Measurements from ENCODE around the gene TAS1R3.

The TAS1R3 gene

DNA sequence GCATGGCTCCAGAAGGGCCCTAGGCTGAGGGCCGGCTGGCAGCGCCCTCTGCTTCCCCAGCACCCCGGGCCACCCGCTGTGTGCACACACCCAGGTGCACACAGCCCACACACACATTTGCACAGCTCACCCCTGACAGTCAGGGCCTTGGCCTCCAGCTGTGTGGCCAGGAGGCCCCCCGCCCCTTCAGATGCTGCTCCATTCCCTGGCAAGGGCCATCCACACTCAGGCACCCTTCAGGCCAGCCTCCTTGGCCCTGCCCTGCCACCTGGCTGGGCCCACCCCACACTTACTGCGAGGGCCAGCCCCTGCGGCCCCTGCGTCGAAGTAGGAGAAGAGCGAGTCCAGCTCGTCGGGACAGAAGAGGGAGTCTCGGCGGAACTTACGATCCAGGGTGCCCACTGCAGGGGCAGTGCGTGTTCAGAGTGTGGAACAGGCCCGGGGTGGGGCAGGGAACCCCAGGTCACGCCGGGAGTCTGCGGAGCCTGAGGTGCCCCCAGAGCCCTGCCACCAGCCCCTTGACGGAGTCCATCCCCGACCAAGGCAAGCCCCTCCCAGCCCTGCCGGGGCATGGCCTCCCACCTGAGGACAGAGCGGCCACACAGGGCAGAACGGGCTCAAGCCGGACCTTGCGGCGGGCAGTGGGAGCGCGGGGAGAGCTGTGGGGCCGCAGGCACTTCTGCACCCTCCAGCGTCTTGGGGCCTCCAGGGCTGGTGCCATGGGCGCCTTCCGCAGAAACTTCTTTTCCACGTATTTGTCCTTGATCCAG is 35.7 kb upstream of the TAS1R3 start:
- DNase-seq, result no peak

DNA sequence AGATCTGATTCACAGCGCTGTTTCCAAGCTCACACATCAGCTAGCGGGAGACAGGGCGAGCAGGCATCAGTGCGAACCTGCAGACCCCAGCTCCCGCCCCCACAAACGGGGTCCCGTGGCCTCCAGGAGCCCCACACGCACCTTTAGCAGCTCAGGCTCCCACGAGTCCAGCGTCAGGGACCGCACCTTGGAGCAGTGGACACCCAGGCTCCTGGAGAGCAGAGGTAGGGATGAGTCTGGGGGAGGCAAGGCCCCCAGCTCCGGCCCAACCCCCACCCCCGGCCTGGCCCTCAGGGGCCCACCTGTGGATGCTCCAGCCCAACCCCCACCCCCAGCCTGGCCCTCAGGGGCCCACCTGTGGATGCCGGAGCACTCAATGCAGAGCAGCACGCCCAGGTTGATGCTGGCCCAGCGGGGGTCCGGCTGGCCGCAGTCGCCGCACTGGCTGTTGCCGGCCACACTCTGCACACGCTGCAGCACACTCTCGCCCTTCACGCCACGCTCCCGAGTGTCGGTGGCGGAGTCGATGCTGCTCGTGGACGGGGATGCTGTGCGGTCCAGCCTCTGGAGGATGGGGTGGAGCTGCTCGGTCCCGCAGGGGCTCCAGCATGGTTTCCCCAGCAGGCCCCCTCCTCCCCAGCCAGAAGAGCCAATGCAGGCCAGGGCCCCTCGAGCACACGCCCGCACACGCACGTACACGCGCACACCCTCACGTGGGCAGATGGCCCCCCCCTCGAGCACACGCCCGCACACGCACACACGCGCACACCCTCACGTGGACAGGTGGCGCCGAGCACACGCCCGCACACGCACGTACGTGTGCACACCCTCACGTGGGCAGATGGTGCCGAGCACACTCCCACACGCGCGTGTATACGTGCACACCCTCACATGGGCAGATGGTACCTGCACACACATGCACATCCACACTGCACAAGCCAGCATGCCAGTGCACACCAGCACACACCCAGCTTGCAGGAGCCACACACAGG is 34.7 kb upstream of the TAS1R3 start:
- DNase-seq, result no peak

DNA sequence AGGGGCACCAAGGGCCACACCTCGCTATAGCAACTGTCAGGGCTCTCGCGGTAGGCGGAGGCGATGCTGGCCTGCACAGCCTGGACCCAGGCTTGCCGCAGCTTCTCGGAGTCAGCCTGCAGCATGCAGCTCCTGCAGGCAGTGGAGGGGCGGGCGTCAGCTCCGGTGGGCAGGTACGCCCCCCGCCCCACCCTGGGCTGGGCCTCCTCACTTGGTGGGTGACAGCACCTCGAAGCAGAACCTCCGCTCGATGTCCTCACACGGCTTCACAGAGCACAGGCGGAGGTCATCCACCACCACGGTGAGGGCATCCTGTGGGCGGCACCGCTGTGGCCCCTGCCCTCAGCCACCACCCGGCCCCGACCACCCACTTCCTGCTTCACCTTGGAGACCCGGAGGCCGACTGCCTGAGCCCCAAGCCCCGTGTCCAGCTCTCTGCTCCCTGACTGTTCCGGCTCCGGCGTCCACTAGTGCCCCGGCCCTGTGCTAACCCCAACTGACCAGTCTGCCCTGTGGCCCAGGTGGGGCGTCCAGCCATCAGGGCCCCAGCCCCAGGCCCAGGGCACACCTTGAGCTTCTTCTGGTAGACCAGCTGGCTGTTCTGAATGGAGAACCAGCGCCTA is 33.2 kb upstream of the TAS1R3 start:
- DNase-seq, result no peak

DNA sequence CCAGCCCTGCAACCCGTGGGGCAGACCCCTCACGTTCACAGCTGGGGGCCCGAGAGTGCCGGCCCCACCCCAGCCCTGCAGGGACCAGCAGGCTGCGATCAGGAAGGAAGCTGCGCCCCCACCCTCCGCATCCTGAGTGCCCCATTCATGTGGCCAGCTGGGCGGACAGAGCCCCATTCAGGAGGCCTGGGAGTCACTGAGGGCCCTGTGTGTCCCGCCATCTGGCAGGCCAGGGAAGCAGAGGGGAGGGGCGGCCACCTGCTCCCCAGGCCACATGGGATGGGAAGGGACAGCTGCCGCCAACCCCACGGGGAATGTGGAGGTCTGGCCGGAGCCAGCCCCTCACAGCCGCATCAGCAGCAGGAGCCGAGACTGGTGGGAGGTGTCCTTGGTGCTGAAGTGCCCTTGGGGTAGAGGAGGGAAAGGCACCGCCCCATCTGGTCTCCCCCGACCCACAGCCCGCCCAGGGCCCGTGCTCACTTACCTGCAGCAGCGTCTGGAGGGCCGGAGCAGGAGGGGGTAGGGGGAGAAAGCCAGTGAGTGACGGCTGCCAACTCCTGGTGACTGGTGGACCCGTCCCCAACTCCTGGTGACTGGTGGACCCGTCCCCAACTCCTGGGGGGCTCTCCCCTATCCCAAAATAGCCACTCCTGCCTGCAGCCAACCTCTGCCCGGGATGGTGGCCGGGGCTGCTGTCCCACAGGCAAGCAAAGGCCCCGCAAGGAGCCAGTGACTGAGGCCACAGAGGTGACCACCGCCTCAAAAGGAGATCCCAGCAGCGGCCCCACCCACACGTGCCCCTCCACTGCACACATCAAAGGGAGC is 32.0 kb upstream of the TAS1R3 start:
- no peak for DNase-seq

DNA sequence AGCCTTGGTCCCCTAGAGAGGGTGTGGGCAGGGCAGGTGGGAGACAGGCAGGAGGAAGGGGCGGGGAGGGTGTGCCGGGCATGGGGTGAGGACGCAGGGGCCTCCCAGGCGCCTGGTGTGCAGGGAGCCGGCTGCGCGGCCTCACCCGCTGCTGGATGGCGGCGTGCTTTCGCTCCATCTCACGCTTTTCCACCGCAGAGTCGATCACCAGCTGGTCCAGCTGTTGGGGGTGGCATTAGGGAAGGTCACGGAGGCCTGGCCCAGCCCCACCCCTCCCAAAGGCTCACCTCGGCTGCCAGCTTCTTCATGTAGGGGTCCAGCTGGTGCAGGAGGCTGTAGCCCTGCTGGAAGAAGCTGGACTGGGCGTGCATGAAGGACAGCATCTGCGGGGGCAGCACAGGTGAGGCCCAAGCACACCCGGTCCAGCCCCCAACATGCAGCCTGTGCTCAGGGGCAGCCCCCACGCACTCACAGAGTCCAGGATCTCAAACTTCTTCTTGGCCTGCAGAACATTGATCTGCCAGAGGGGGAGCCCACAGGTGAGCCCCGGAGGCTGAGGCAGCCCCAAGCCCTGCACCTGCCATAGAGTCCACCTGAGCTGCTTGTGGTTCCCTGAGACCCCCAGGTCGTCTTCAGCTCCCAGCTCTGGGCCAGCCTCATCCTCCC is 31.3 kb upstream of the TAS1R3 start:
- no peak for DNase-seq

DNA sequence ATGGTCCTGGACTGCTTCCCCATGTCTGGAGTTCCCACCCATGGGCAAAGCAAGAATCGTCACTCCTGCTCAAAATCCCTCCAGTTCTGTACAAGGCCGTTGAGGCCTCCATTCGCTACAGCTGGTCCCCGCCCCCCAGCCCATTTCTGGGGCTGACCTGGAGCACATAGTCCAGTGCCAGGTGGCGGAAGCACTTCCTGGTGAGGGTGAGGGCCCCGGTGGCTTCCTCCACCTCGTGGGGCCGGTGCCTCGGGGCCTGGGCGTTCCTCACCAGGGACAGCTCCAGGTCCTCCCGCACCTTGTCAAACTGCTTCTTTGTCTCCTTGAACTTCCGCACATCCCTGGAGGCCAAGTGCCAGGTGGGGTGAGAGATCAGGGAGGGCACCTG is 30.7 kb upstream of the TAS1R3 start:
- DNase-seq, result no peak

DNA sequence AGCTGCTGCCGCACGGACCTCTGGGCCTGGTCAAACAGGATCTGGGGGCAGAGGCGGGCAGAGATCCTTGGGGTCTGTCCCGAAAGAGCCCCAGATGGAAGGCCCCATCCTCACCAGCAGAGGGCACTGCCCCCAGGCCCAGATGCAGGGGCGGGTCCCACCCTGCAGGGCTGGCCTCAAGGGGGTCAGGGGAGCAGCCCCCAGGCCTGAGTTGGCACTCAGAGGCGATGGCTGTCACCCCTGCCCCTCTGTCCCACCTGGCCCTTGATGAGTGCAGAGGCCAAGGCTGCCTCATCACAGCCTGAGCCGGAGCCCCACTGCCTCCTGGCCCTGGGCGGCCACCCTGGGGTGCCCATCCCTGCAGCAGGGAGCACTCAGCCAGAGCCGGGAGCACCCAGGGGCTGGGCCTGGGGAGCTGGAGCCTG is 29.1 kb upstream of the TAS1R3 start:
- DNase-seq, result no peak

DNA sequence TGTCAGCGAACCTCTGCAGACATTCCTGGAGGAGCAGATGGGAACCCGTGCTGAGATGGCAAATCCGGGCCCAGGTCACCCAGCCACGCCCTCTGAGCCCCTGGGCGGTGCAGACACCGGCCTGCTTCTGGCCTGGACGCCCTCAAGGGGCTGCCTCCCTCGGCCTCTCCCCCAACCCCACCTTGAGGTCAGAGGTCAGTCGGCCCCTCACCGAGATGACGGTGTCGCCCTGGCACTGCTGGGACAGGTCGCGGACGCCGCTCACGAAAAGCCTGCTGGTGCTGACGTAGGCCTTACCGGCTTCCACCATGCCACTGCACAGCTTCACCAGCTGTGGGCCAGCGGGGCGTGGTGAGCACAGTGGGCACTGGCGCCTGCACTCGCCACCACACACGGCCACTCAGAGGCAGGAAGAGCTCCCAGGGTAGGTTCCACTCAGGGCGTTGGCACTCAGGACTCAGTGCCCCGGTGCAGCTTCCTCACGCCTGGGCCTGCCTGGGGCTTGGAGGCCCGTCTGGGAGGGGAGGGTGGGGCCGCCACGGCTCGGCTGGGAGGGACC is 28.1 kb upstream of the TAS1R3 start:
- no peak for DNase-seq

DNA sequence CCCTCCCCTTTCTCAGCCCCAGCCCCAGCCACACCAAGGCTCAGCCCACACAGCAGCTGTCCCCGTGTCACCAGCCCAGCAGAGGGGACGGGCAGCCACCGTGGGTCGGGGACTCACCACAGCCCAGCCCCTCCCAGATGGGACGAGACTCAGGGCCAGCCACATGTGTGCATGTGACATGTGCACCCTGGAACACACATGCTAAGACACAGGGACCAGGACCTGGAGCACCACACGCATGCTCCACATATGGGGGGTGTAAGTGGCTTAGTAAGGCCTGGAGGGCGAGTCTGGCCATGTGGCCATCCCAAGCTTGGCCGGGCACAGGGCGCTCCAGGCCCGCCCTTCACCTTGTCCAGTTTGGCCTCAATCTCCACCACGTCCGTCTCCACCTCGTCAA is 27.3 kb upstream of the TAS1R3 start:
- DNase-seq, result no peak

DNA sequence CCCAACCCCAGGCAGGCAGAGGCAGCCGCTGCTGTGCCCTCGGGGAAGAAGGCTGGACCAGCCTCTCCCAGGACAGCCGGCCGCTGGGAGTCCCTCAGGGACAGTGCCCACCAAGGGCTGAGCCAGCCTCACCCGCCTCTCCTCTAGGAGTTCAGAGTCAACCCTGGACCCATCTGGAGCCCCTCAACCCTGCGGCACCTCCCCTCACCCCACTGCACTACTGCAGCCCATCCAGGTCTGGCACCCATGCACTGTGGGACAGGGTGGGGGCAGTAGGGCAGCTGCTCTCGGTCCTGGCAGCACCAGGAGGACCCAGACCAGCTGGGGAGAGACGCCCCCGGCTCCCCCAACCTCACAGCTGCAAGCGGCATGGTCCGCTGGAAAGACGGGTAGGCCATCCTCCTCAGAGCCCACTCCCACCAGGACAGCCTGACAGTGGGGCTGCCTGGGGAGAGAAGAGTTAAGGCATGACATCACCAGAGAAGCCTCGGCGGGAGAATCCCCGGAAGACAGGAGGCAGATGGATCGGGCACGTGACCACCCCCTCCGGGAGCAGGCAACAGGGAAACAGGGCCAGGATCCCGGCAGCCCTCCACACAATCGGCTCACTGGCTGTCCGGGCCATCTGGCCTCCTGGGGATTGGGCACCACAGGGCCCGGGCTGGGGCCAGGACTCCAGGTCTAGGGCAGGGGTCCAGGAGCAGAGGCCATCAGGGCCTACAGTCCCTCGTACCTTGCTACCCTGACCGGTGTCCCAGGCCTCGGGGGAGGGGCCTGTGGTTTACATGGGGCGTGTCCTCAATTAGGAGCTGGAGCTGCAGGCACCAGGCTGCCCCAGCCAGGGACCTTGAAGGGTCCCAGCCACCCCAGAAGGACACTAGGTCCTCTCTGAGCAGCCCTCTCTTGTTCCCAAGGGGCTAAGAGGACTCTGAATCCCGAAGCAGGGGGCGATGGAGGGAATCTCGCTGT is 26.5 kb upstream of the TAS1R3 start:
- peak; percentile 41 for DNase-seq

DNA sequence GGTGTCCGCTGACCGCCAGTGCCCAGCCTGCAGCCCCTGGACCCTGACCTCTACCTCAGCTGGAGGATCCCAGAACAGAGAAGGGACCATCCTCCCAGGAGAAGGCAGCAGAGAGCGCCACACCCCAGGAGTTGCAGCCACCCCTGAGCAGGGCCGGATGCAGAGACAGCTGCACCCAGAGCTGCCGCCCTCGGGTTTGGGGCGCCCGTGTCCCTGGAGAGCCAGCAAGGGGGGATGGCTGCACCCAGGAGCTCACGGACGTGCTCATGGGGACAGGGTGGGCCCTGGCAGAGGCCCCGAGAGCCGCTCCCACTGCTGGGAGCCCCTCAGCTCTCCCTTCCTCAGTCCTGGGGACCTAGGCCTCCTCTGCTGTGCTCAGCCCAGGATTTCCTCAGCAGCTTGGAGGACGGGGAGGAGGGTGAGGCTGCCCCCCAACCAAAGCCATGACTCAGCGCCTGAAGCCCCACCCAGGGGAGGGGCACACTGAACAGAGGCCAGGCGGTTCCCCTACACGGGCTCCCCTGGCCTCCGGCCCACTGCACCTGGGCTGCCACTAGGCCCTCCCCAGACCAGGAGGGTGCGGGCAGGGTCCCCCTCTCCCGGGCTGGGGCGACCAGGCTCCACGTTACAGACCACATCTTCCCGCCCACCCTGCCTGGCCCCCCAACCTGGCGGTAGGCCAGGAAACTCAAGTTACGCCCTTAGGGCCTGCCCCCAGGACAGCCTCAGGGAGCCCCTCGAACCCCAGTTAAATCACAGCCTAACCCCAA is 25.6 kb upstream of the TAS1R3 start:
- DNase-seq, result peak; percentile 16

DNA sequence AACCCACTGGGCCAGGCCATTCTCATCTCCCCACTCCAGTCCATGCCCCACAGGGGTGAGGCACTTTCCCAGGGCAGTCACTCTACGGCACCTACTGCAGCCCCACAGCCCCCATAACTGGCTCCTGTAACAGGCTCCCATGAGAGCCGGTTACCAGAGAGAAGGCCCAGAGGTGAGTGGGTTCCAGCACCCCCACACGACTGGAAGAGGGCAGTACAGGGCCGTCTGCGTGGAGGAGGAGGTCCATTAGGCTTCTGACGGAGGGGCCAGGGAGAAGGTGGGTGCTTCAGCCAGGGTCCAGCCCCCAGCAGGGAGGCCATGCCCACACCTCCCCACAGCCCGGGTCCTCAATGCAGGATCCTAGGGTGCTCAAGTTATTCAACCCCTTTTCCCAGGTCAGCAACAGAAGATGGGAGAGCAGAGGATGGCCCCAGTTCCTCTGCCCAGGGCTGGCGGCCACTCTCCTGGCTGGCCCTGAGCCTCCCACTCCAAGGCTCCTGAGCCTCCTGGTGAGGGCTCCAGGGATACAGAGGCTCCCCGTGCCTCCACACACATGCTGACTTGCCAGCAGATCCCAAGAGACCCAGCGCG is 24.9 kb upstream of the TAS1R3 start:
- no peak for DNase-seq

DNA sequence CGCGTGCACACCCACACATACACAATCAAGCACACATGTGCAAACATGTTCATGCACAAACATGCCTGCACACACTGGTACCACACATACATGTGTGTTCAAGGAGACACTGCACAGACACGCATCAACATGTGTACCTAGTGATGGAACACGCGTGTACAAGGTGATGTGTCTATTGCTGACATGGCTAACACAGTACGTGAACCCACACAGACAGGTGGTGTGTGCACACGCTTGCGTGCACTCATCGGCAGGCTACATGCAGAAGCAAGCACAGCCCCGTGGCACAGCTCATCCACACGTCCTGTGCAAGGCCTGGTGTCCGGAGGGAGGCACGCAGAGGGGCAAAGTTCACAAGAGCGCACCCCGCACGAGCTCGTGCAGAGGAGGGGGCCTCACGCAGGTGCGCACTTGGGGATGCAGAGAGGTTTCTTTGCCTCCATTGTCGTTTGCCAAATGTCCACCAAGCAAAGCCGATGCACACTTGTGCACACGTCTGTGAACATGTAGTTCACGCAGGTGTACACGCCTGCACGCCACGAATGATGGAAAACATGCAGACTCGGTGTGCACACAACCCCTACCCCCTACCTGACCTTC is 24.3 kb upstream of the TAS1R3 start:
- DNase-seq, result no peak

DNA sequence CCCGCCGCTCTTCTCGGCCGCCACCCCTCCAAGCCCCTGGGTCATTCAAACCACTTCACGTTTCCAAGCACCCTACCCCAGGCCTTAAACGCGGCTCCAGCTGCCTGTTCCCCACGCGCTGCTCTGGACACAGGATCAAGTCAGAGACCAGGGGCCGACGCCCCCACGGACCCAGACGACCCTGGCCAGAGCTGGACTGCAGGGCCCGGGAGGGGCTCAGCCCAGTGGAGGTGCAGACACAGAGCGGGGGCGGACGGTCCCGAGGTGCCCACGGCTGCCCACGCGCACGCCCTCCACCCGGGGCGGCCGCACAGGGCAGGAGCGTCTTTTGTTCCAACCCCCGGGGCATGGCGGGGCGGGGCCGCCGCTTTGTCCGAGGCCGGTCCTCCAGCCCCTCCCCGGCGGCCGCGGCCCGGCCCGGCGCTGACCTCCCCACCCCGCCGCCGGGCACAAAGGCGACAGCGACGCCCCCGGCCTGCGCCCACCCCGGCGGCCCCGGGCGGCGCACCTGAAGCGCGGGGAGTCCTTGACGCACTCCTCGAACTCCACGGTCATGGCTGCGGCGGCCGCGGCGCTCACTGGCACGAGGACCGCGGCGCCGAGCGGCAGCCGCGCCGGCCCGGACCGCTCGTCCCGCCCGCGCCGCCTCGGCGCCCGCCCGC is 23.7 kb upstream of the TAS1R3 start:
- DNase-seq, result no peak

DNA sequence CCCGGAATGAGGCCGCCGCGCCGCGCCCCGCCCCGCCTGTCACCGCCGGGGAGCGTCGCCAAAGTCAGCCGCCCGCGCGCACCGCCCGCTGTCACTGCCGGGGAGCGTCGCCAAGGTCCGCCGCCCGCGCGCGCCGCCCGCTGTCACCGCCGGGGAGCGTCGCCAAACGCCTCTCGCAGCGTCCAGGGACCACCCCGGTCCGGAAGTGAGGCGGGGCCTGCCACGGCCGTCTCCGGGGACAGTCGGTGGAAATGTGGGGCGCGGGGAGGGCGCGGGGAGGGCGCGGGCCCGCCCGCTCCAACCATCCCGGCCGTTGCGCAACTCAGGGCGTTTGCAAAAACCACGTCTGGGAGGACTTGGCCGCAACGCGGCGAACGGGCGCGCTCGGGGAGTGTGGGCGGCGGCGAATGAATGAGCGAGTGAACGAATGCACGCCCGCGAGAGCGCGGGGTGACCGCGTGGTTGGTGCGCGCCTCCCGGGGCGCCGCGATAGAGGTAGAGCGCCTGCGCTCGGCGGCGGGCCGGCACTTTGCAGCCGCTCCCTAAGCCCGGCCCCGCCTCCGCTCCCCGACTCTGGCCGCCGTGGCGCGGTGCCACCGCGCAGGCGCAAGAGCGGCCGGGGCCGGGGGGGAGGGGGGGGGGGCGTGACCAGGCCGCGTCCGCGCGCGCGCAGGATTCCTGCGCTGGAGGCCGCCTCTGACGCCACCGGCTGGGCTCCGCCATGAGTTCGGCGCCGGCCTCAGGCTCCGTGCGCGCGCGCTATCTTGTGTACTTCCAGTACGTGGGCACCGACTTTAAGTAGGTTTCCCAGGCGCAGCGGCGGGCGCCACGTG is 22.9 kb upstream of the TAS1R3 start, which contains the start of the genes ACAP3 and PUSL1:
Gene ACAP3, minus strand, starts transcription at position 8 of the 833 bp plus-strand sequence. CDS start 115 bp downstream, outside the sequence.
Gene PUSL1, plus strand, starts transcription at position 675 of the 833 bp plus-strand sequence. Its CDS starts 47 bp downstream, at position 722.
- no peak for DNase-seq

DNA sequence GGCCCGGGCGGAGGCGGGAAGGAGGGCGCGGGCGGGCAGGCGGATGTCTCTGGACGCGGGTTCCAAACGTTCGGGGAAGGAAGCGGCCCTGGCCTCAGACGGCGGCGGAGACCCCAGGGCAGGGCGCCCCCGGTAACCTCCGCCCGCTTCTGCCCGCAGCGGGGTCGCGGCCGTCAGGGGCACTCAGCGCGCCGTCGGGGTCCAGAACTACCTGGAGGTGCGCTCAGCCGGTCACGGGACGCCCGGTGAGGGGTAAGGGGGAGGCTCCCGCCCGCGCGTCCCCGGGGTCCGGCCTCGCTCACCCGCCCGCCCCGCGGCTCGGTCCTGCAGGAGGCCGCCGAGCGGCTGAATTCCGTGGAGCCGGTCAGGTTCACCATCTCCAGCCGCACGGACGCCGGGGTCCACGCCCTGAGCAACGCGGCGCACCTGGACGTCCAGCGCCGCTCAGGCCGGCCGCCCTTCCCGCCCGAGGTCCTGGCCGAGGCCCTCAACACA is 22.3 kb upstream of the TAS1R3 start:
- no peak for DNase-seq

Measured in NCI-H1436 treated with DMSO at 0.1 percent for 48 hours (cell line).